Motor neuron (in vitro differentiated cells): ENCODE measurements around the gene CACNA2D1. TPM values are rescaled to one million over a fixed set of nuclear protein-coding genes. Genes with fewer than 3 reads are reported as not detected.

Experiments used
- ATAC-seq, 8 experiments: fragments of 200-7000 bp; cut with Tn5 transposase; replicated peaks in 6 of 8; 2 replicates each; pipeline ENCODE4 v1.8.0; 2021; ENCODE audit warnings: mild to moderate bottlenecking in 8 of 8, moderate library complexity in 8 of 8
- H3K27ac ChIP-seq, 2 donors: fragments of 250-450 bp; sonication (Bioruptor Pico); 2 replicates each; pipeline ENCODE4 v1.9.0; 2021; ENCODE audit warnings: antibody characterized with exemption in 2 of 2, mild to moderate bottlenecking in 2 of 2, moderate library complexity in 1 of 2
- H3K4me1 ChIP-seq, 2 donors: fragments of 250-450 bp; sonication (Bioruptor Pico); replicated peaks in 1 of 2; 2 replicates each; pipeline ENCODE4 v1.6.1; 2021; ENCODE audit warnings: antibody characterized with exemption in 2 of 2, mild to moderate bottlenecking in 2 of 2, moderate library complexity in 1 of 2
- H3K4me3 ChIP-seq, 5 donors: fragments of 250-450 bp; sonication (Bioruptor Pico); 2 replicates each; pipeline ENCODE4 v1.9.0; 2021; ENCODE audit warnings: antibody characterized with exemption in 5 of 5, mild to moderate bottlenecking in 5 of 5, moderate library complexity in 4 of 5
- WGBS, 10 experiments: fragments of 450-650 bp; shearing (Covaris generic); methylation state at CpG; one replicate each; pipeline ENCODE4 v1.0.0; 2022; 5-methylcytosine and 5-hydroxymethylcytosine counted together
- in situ Hi-C, 9 experiments: fragments of 400-800 bp; cut with MboI; loops; one replicate each; pipeline ENCODE4 v1.15.0; 2021; ENCODE audit warnings: low sequenced_read_pairs in 9 of 9, low pct_unique_long_range_greater_than_20kb in 2 of 9; ENCODE audit not compliant: unreplicated experiment in 9 of 9
- total RNA-seq, 8 experiments: library from RNA; unstranded; fragments of 300-600 nt; gene quantifications; 2 replicates each; pipeline versions ENCODE4 v1.2.3 to v1.2.4, GENCODE V29; 2022

CACNA2D1 gene
- total RNA-seq, 8 experiments from 2014 or later: 9.7 to 72.9 (median 27.1) TPM

DNA sequence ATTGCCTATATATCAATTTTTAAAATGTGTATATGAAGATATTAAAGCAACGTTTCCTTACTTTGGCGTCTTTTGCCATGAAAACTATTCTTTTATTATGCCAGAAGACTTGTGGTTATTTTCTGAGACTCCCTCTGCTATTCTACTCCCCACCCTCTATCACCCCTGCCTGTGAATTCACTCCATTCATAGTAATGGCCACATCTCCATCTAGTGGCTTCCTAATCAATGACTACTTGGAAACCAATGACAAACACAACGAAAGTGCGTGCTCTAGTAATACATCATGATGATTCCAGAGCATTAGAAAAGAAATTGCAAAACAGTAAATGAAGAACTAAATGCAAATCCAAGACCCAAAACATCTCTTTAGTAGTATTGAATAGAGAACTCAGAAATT lies 487.1 kb downstream of the CACNA2D1 start:
- Histone ChIP-seq H3K4me3 (no peak overlapping the region), H3K4me1 (no peaks in the 10 kb centered on the region), H3K27ac (no peak overlapping the region)
- ATAC-seq: peak in 5 of 8 experiments; percentile 44 to 86 (median 69)
- in situ Hi-C loops: loop anchor here in 1 of 9 experiments (25.0 kb wide), 1 partner anchor 469 kb away; no protein-coding TSS in a partner anchor
- WGBS, 10 experiments: 25 to 67% (median 48%) methylated on average over 3 to 4 of the region's 4 CpGs; no CpG with 5 or more reads in 1 of the 10 experiments

- Histone ChIP-seq H3K4me3 (no peak overlapping the region), H3K27ac (no peak overlapping the region), H3K4me1 (no peaks in the 10 kb centered on the region)
- ATAC-seq: no peak
- in situ Hi-C loops: no loop called here
Measured at GRCh38 chr7:81949306-81949705, 494.3 kb downstream of the CACNA2D1 start.

GRCh38 chr7:81944058-81944457 lies 499.5 kb downstream of the CACNA2D1 start:
- Histone ChIP-seq H3K27ac (no peak overlapping the region), H3K4me1 (no peaks in the 10 kb centered on the region), H3K4me3 (no peak overlapping the region)
- ATAC-seq: no peak
- in situ Hi-C loops: no loop called here
- 43 to 100% (median 78%) methylated on average over 1 to 2 of the region's 2 CpGs; no CpG with 5 or more reads in 1 of the 10 experiments for WGBS, 10 experiments

GRCh38 chr7:81937091-81937490 lies 506.5 kb downstream of the CACNA2D1 start:
- ATAC-seq: no peak
- Histone ChIP-seq H3K4me1 (no peaks in the 10 kb centered on the region), H3K27ac (no peak overlapping the region), H3K4me3 (no peak overlapping the region)
- in situ Hi-C loops: no loop called here

GRCh38 chr7:81934596-81935301 lies 508.8 kb downstream of the CACNA2D1 start:
- Histone ChIP-seq H3K4me3 (no peak overlapping the region), H3K27ac (no peak overlapping the region), H3K4me1 (no peaks in the 10 kb centered on the region)
- no peak for ATAC-seq
- in situ Hi-C loops: no loop called here
- WGBS, 10 experiments: 53 to 95% (median 84%) methylated on average over 2 to 6 of the region's 6 CpGs; no CpG with 5 or more reads in 1 of the 10 experiments

DNA sequence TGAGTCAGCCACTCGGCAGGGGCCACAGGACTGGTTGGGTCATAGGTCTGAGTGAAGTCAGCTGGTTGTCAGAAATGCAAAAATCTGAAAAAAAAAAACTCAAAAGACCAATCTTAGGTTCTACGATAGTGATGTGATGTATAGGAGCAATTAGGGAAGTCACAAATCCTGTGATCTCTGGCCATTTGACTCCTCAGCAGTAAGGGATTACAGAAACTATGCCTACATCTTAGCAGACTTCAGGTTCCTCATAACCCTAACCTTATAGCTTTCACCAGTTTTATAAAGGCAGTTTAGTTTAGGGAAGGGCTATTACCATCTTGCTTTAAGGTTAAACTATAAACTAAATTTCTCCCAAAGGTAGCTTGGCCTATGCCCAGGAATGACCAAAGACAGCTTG lies 510.6 kb downstream of the CACNA2D1 start:
- 77 to 100% (median 89%) methylated on average over 1 to 2 of the region's 2 CpGs; no CpG with 5 or more reads in 1 of the 10 experiments for WGBS, 10 experiments
- H3K4me3 ChIP-seq: no peak overlapping the region
- H3K4me1 ChIP-seq: no peaks in the 10 kb centered on the region
- in situ Hi-C loops: no loop called here
- H3K27ac ChIP-seq: no peak overlapping the region
- ATAC-seq: no peak

DNA sequence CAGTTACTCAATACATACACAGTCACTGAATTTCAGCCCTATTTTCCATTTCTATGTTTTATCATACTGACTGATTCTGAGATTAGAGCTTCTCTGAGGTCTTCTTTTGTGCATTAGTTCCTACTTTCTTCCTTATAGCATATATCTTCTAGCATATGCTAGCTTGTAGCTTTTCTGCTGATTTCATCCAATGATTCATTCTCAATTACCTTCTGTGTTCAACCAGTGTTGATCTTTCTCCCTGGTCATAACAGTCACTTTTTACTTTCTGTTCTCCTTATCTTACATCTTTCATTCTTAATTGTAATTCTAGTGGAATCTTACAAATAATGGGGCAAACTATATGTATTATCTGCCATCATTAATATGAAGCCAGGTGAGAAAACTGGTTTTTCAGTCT lies 514.2 kb downstream of the CACNA2D1 start:
- H3K4me1 ChIP-seq: no peaks in the 10 kb centered on the region
- H3K27ac ChIP-seq: no peak overlapping the region
- ATAC-seq: peak in 1 of 8 experiments; percentile 36
- in situ Hi-C loops: no loop called here
- no peak overlapping the region for H3K4me3 ChIP-seq

GRCh38 chr7:81926154-81926553 lies 517.4 kb downstream of the CACNA2D1 start:
- ATAC-seq: peak in 2 of 8 experiments; percentile 54 to 72
- 0 to 92% (median 75%) methylated on average over 1 to 2 of the region's 2 CpGs; no CpG with 5 or more reads in 1 of the 10 experiments for WGBS, 10 experiments
- in situ Hi-C loops: no loop called here
- no peak overlapping the region for H3K27ac ChIP-seq
- H3K4me3 ChIP-seq: no peak overlapping the region
- H3K4me1 ChIP-seq: no peaks in the 10 kb centered on the region

GRCh38 chr7:81925530-81925929 lies 518.0 kb downstream of the CACNA2D1 start:
- H3K4me3 ChIP-seq: no peak overlapping the region
- no peak for ATAC-seq
- 86 to 100% (median 91%) methylated on average over 1 to 3 of the region's 3 CpGs; no CpG with 5 or more reads in 4 of the 10 experiments for WGBS, 10 experiments
- no peaks in the 10 kb centered on the region for H3K4me1 ChIP-seq
- in situ Hi-C loops: no loop called here
- H3K27ac ChIP-seq: no peak overlapping the region

DNA sequence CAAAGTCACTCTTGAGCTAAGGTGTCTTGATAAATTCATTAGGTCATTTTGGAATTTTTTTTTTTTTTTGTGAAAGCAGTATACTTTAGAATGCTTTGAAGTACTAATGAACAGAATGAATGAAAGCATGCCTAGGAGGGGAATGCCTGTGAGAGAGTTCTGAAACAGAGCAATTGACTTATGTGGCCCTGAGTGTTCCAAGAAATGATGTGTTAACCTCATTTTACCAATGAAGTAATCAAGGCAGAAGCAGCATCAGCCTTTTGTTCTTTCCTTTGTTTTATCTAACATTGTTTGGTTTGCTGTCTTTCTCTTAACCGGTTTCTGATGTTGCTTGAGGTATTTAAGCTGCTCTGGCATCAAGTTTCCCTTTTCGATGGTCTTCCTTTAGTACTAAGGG lies 519.1 kb downstream of the CACNA2D1 start:
- ATAC-seq: no peak
- in situ Hi-C loops: no loop called here

DNA sequence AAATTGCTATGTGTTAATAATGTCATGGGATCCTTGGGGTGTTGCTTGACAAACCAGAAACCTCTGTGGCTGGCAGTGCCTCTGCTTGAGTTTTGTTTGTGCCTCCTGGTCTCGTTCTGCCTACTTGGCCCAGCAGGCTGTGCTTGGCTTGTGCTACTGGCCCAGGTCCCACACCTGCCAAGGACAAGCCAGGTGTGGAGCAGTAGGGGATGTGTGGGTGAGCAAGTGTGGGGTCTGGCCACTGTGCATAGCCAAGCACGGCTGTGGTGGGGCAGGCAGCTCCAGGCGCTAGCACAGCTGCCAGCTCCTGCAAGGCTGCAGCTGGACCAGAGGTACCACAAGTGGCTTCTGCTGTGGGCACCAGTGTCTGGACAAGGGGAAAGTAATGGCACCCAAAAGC lies 524.1 kb downstream of the CACNA2D1 start:
- Histone ChIP-seq H3K27ac (no peak overlapping the region), H3K4me1 (no peaks in the 10 kb centered on the region), H3K4me3 (no peak overlapping the region)
- WGBS, 10 experiments: 14 to 100% (median 37%) methylated on average over 1 of the region's 3 CpGs; no CpG with 5 or more reads in 6 of the 10 experiments
- in situ Hi-C loops: no loop called here
- no peak for ATAC-seq

More for the DNA sequence above, 519.1 kb downstream of the CACNA2D1 start:
- 50 to 100% (median 100%) methylated on average over 1 to 2 of the region's 2 CpGs; no CpG with 5 or more reads in 1 of the 10 experiments for WGBS, 10 experiments
- no peak overlapping the region for H3K27ac ChIP-seq
- no peaks in the 10 kb centered on the region for H3K4me1 ChIP-seq
- no peak overlapping the region for H3K4me3 ChIP-seq

GRCh38 chr7:81908220-81908619 lies 535.4 kb downstream of the CACNA2D1 start:
- no peaks in the 10 kb centered on the region for H3K4me1 ChIP-seq
- H3K27ac ChIP-seq: no peak overlapping the region
- ATAC-seq: no peak
- WGBS, 10 experiments: 17 to 96% (median 48%) methylated on average over 1 to 2 of the region's 2 CpGs
- no peak overlapping the region for H3K4me3 ChIP-seq
- in situ Hi-C loops: no loop called here

GRCh38 chr7:81903115-81903514 lies 540.5 kb downstream of the CACNA2D1 start:
- H3K27ac ChIP-seq: no peak overlapping the region
- in situ Hi-C loops: no loop called here
- no peak overlapping the region for H3K4me3 ChIP-seq
- no peak for ATAC-seq
- 88 to 100% methylated on average over 1 of the region's 2 CpGs; no CpG with 5 or more reads in 8 of the 10 experiments for WGBS, 10 experiments
- no peaks in the 10 kb centered on the region for H3K4me1 ChIP-seq

GRCh38 chr7:81902536-81902935 lies 541.0 kb downstream of the CACNA2D1 start:
- no peaks in the 10 kb centered on the region for H3K4me1 ChIP-seq
- H3K4me3 ChIP-seq: no peak overlapping the region
- no peak overlapping the region for H3K27ac ChIP-seq
- in situ Hi-C loops: no loop called here
- 10 to 80% (median 50%) methylated on average over 1 to 2 of the region's 3 CpGs; no CpG with 5 or more reads in 3 of the 10 experiments for WGBS, 10 experiments
- ATAC-seq: no peak
